ENCODE results near the gene THAP6.
A peak's percentile ranks its signal among the peaks of the same experiment; 100 is the strongest.

The THAP6 gene, protein sequence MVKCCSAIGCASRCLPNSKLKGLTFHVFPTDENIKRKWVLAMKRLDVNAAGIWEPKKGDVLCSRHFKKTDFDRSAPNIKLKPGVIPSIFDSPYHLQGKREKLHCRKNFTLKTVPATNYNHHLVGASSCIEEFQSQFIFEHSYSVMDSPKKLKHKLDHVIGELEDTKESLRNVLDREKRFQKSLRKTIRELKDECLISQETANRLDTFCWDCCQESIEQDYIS

GRCh38 chr4:75514131-75514948 lies at the start of gene THAP6, which contains the start of gene RCHY1:
Gene THAP6 (plus strand): TSS chr4:75514473. CDS start chr4:75515453, 980 bp downstream.
Gene RCHY1 (minus strand): TSS chr4:75514403. CDS start chr4:75514286, 117 bp downstream.
- Histone ChIP-seq H3K4me1 (ENCODE audit: control insufficient read depth, insufficient read depth, low read length) (no peaks in the 10 kb centered on the region), H3K27ac (ENCODE audit: extremely low read depth, low read depth, low read length) (peak within 1 kb of the TSS; percentile 75), H3K4me3 (ENCODE audit: low read depth, low read length) (peak within 1 kb of the TSS; percentile 59), H3K9me3 (ENCODE audit: control insufficient read depth, insufficient read depth, low read depth, low read length) (no peaks in the 10 kb centered on the region), H3K36me3 (ENCODE audit: control insufficient read depth in 2 of 2, insufficient read depth in 1 of 2, low read length in 2 of 2) (peaks cover 0 to 30% of the 10 kb centered on the region in 2 experiments; a peak in 2 of 3 replicates)
- POLR2A ChIA-PET: interaction anchor here (1.1 to 1.9 kb wide), 4 partner anchors 12 to 210 kb away, joined by 3 to 5 read pairs (median 4); partner anchors contain the start of gene USO1
- CTCF ChIA-PET: interaction anchor here (0.6 kb wide), 1 partner anchor 771 kb away, joined by 3 read pairs; no protein-coding TSS in a partner anchor
- TF ChIP-seq IKZF3 (tag by site-specific recombination; IDR thresholded peaks at IDR 0.05): peak; percentile 90
- TF ChIP-seq ZNF76 (tag by site-specific recombination; IDR thresholded peaks at IDR 0.05; ENCODE audit: borderline replicate concordance, low read depth): peak; percentile 84
- peak; percentile 54 for TF ChIP-seq ZNF394 (tag by site-specific recombination; IDR thresholded peaks at IDR 0.05; ENCODE audit: borderline replicate concordance)
- TF ChIP-seq ZNF23 (tag by site-specific recombination; IDR thresholded peaks at IDR 0.05; ENCODE audit: borderline replicate concordance): no peak
- TF ChIP-seq ZBTB11 (tag by site-specific recombination; conservative IDR thresholded peaks at IDR 0.05; ENCODE audit: low read depth): peak; percentile 90
- TF ChIP-seq INSM2 (tag by site-specific recombination; IDR thresholded peaks at IDR 0.05): peak; percentile 64; the same call in 1 of the 2 replicates
- TF ChIP-seq ZSCAN5A (tag by site-specific recombination; IDR thresholded peaks at IDR 0.05): no peak
- TF ChIP-seq ZFP69B (tag by site-specific recombination; IDR thresholded peaks at IDR 0.05): peak; percentile 26; the same call in 1 of the 2 replicates
- 0 out of 2 replicates have a peak, but pooled peaks have one; percentile 35 for TF ChIP-seq BCL11B (tag by site-specific recombination; IDR thresholded peaks at IDR 0.05; ENCODE audit: low read depth)
- peak; percentile 88 for TF ChIP-seq KLF8 (tag by site-specific recombination; IDR thresholded peaks at IDR 0.05)
- no peak for TF ChIP-seq MEIS1 (CRISPR knock-in tag; IDR thresholded peaks at IDR 0.05; ENCODE audit: borderline replicate concordance)
- no peak for TF ChIP-seq ZNF585B (tag by site-specific recombination; IDR thresholded peaks at IDR 0.05)
- TF ChIP-seq MZF1 (tag by site-specific recombination; IDR thresholded peaks at IDR 0.05; ENCODE audit: borderline replicate concordance): no peak
- peak; percentile 95 for TF ChIP-seq YY2 (tag by site-specific recombination; IDR thresholded peaks at IDR 0.05)
- TF ChIP-seq KLF1 (tag by site-specific recombination; IDR thresholded peaks at IDR 0.05): peak; percentile 72
- no peak for TF ChIP-seq GLI2 (tag by site-specific recombination; IDR thresholded peaks at IDR 0.05; ENCODE audit: borderline replicate concordance, low read depth)
- TF ChIP-seq ZBTB8A (tag by site-specific recombination; IDR thresholded peaks at IDR 0.05): peak; percentile 65
- TF ChIP-seq, protein P1, sequence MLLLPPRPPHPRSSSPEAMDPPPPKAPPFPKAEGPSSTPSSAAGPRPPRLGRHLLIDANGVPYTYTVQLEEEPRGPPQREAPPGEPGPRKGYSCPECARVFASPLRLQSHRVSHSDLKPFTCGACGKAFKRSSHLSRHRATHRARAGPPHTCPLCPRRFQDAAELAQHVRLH (tag by site-specific recombination; IDR thresholded peaks at IDR 0.05): peak; percentile 42; the same call in 1 of the 2 replicates
- TF ChIP-seq ZNF138 (tag by site-specific recombination; IDR thresholded peaks at IDR 0.05; ENCODE audit: borderline replicate concordance): no peak
- TF ChIP-seq ZNF266 (tag by site-specific recombination; IDR thresholded peaks at IDR 0.05; ENCODE audit: low read depth): no peak
- no peak for TF ChIP-seq ZNF549 (tag by site-specific recombination; IDR thresholded peaks at IDR 0.05)
- no peak for TF ChIP-seq ZNF645 (tag by site-specific recombination; IDR thresholded peaks at IDR 0.05)
- TF ChIP-seq ZNF423 (tag by site-specific recombination; IDR thresholded peaks at IDR 0.05): no peak
- peak; percentile 80 for TF ChIP-seq ZBTB17 (tag by site-specific recombination; IDR thresholded peaks at IDR 0.05)
- peak; percentile 89 for TF ChIP-seq ZNF341 (tag by site-specific recombination; IDR thresholded peaks at IDR 0.05; ENCODE audit: low read depth)
- no peak for TF ChIP-seq ZFP3 (tag by site-specific recombination; IDR thresholded peaks at IDR 0.05; ENCODE audit: low read depth)
- TF ChIP-seq SP7 (tag by site-specific recombination; IDR thresholded peaks at IDR 0.05): peak; percentile 57
- peak; percentile 26; the same call in 1 of the 2 replicates for TF ChIP-seq GLIS1 (tag by site-specific recombination; IDR thresholded peaks at IDR 0.05)
- no peak for TF ChIP-seq ZNF354C (tag by site-specific recombination; IDR thresholded peaks at IDR 0.05; ENCODE audit: borderline replicate concordance, low read depth)

Measured in HEK293 (cell line).